Erythroblast (primary cell): ENCODE measurements around the gene PLK2.

Source experiments
- GATA1 ChIP-seq: IDR thresholded peaks from 2 replicates; pipeline ENCODE4 v1.6.1; 2011; ENCODE audit warnings: low read depth, mild to moderate bottlenecking, control low read depth, low read length, moderate library complexity
- POLR2A ChIP-seq: IDR thresholded peaks from 2 replicates; pipeline ENCODE4 v1.6.1; 2011; ENCODE audit warnings: mild to moderate bottlenecking, low read length

- TF ChIP-seq POLR2A (no peak), GATA1 (no peak)
These were observed 22.2 kb downstream of the PLK2 start for GRCh38 chr5:58437661-58438060.
